Epithelial cell of proximal tubule (primary cell): ENCODE results near the gene C11orf58. TPM values are rescaled to one million over a fixed set of nuclear protein-coding genes. Genes with fewer than 3 reads are reported as not detected.

ENCODE experiments used
- DNase-seq: peaks from one replicate; pipeline ENCODE4 v3.0.0-alpha.2; 2011; ENCODE audit warnings: low read depth
- H3K4me3 ChIP-seq: 2 replicates; pipeline ENCODE4 v1.5.1; 2011; ENCODE audit warnings: low read depth, mild to moderate bottlenecking, low read length
- total RNA-seq: library from RNA; depleted of rRNA; stranded (reverse); fragments of >200 nt; gene quantifications from 2 replicates; pipeline ENCODE4 v1.2.3, GENCODE V29; 2015
- TF ChIP-seq, protein P1 (sequence below): conservative IDR thresholded peaks from 2 replicates; pipeline ENCODE4 v1.5.1; 2012; ENCODE audit warnings: low read depth, mild to moderate bottlenecking, low read length

C11orf58 gene
- total RNA-seq, 1 donor from 2014 or later, result 166 TPM

DNA sequence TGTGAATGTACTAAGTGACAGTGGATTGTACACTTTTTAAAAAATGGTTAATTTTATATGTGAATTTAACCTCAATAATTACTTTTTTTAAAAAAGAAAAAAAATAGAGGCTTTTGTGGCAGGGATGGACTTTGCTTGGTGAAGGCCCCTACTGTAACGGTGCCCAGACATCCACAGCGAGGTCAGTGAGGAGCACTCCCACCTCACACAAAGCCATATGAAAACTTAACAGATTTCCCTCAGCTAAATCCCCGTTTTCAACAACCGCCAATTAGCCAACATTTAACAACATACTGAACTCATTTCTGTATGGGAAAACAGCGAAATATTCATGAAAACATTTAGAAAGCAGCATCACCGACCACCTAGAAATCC, 642 bp upstream of the C11orf58 start:
- TF ChIP-seq, protein P1, sequence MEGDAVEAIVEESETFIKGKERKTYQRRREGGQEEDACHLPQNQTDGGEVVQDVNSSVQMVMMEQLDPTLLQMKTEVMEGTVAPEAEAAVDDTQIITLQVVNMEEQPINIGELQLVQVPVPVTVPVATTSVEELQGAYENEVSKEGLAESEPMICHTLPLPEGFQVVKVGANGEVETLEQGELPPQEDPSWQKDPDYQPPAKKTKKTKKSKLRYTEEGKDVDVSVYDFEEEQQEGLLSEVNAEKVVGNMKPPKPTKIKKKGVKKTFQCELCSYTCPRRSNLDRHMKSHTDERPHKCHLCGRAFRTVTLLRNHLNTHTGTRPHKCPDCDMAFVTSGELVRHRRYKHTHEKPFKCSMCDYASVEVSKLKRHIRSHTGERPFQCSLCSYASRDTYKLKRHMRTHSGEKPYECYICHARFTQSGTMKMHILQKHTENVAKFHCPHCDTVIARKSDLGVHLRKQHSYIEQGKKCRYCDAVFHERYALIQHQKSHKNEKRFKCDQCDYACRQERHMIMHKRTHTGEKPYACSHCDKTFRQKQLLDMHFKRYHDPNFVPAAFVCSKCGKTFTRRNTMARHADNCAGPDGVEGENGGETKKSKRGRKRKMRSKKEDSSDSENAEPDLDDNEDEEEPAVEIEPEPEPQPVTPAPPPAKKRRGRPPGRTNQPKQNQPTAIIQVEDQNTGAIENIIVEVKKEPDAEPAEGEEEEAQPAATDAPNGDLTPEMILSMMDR, result no peak
- H3K4me3 ChIP-seq, result peak overlapping the region; percentile 80
- no peak for DNase-seq

GRCh38 chr11:16738947-16739815, 734 bp downstream of the C11orf58 start:
- TF ChIP-seq, protein P1, result no peak
- DNase-seq, result peak; percentile 9
- H3K4me3 ChIP-seq, result peak overlapping the region; percentile 80

DNA sequence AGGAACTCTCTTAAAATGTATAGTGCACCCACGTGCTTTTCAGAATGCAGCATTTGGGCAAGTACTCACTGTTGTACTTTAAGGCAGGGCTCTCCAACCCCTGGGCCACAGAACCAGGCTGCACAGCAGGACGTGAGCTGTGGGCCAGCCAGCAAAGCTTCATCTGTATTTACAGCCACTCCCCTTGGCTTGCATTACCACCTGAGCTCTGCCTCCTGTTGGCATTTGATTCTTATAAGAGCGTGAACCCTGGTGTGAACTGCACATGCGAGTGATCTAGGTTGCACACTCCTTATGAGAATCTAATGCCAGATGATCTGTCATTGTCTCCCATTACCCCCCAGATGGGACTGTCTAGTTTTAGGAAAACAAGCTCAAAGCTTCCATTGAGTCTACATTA, 3.0 kb downstream of the C11orf58 start:
- no peak overlapping the region for H3K4me3 ChIP-seq
- TF ChIP-seq, protein P1, result no peak
- DNase-seq, result no peak

- TF ChIP-seq, protein P1, result no peak
- no peak for DNase-seq
- no peak overlapping the region for H3K4me3 ChIP-seq
These were observed 5.0 kb downstream of the C11orf58 start for GRCh38 chr11:16743478-16743877.

- TF ChIP-seq, protein P1, result no peak
- no peak for DNase-seq
- no peak overlapping the region for H3K4me3 ChIP-seq
These were observed 5.8 kb downstream of the C11orf58 start for GRCh38 chr11:16744128-16744725.

GRCh38 chr11:16745950-16746605, 7.6 kb downstream of the C11orf58 start:
- TF ChIP-seq, protein P1, result no peak
- DNase-seq, result no peak
- H3K4me3 ChIP-seq, result no peak overlapping the region
